ENCODE data around the gene LY6G5B.

Gene LY6G5B

DNA sequence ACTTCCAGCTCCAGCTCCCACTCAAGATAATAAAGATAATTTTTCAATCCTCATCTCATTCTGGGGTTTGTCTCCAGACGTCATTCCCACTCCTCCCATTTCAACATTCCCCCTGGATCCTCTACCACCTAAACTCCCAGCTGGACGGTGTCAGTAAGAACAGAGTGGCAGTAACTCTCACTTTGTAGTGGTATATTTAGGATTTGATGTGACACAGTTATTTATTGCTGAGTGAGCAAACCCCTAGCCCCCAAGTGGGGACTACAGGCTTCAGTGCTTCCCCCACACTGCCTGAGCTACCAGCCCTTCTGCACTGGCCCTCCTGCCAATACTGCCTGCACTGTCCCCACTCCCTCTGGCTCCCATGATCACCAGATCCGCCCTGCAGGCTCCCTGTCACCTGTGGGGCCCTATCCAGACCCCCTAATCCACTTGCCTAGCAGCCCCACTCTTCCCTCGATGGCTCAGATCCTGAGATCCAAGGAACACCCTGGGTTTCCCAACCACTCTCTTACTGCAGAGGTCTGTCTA, 11.6 kb upstream of the LY6G5B start:
- in situ Hi-C loops (cut with MboI; ENCODE audit: low pct_unique_long_range_greater_than_20kb, low sequenced_read_pairs, unreplicated experiment): no loop called here
- no peak for DNase-seq (ENCODE audit: low spot score)
- TF ChIP-seq, protein P1, sequence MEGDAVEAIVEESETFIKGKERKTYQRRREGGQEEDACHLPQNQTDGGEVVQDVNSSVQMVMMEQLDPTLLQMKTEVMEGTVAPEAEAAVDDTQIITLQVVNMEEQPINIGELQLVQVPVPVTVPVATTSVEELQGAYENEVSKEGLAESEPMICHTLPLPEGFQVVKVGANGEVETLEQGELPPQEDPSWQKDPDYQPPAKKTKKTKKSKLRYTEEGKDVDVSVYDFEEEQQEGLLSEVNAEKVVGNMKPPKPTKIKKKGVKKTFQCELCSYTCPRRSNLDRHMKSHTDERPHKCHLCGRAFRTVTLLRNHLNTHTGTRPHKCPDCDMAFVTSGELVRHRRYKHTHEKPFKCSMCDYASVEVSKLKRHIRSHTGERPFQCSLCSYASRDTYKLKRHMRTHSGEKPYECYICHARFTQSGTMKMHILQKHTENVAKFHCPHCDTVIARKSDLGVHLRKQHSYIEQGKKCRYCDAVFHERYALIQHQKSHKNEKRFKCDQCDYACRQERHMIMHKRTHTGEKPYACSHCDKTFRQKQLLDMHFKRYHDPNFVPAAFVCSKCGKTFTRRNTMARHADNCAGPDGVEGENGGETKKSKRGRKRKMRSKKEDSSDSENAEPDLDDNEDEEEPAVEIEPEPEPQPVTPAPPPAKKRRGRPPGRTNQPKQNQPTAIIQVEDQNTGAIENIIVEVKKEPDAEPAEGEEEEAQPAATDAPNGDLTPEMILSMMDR (IDR thresholded peaks at IDR 0.05; ENCODE audit: extremely low read depth, insufficient read depth, missing control alignments): no peak

DNA sequence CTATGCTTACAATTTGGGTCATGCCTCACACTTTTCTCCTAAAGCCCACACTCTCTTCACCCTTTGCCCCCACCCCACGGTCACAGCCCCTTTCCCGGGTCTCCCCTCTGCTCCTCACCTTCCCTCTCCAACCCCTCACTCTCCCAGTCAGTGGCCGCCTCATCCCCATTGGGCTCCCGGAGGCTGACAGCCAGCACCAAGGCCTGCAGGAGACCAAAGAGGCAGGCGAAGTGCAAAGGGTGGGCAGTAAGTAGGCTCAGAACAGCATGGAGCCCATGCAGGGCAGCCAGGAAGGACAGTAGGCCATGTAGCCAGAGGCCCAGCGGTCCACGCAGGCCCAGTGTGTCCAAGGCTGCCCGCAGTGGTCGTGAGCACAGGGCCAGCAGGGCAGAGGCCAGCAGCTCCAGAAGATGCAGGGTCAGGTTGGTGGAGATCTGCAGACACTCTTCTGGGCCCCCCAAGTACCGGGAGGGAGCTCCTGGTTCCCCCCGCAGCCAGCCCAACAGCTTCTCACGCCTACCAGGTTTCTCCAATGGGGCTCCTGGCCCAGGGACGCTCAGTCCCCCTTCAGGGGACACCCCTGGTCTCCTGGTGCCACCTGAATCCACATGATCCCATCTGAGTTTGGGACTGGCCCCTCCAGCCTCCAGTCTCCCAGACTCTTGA, 10.7 kb upstream of the LY6G5B start:
- TF ChIP-seq, protein P1 (IDR thresholded peaks at IDR 0.05; ENCODE audit: extremely low read depth, insufficient read depth, missing control alignments): no peak
- in situ Hi-C loops (cut with MboI; ENCODE audit: low pct_unique_long_range_greater_than_20kb, low sequenced_read_pairs, unreplicated experiment): no loop called here
- no peak for DNase-seq (ENCODE audit: low spot score)

DNA sequence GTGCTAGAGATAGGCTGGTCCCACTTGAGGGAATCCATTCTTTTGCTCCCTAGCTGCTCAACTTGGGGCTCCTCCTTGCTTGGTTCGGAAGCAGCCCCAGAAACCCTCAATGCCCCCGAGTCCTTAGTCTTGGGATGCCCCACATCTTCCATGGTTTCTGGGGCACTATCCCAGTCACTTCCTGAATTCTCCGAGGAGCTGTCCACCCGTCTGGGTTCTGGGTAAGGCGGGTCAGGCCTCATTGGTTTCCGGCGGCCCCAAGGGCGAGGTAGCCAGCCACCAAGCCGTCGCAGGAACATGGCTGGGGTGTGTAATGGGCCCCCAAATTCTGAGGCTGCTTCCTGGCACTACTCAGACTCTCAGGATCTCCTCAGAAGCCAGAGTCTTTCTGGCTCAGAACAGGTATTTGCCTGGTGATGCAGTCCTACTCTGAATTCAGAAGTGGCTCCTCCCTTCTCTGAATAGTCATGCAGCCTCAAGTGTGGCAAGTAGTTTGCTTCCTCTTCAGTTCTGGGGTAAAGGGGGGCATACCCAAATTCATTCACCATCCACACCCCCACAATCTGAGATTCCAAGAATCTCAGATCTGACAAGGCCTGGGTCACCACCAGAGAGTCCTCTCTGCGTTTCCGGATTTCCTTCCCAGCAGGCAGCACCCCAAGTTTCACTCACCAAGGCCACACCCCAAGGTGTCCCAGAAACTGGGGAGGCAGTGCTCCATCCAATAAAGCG, 10.0 kb upstream of the LY6G5B start:
- DNase-seq (ENCODE audit: low spot score): no peak
- in situ Hi-C loops (cut with MboI; ENCODE audit: low pct_unique_long_range_greater_than_20kb, low sequenced_read_pairs, unreplicated experiment): no loop called here
- TF ChIP-seq, protein P1 (IDR thresholded peaks at IDR 0.05; ENCODE audit: extremely low read depth, insufficient read depth, missing control alignments): no peak

DNA sequence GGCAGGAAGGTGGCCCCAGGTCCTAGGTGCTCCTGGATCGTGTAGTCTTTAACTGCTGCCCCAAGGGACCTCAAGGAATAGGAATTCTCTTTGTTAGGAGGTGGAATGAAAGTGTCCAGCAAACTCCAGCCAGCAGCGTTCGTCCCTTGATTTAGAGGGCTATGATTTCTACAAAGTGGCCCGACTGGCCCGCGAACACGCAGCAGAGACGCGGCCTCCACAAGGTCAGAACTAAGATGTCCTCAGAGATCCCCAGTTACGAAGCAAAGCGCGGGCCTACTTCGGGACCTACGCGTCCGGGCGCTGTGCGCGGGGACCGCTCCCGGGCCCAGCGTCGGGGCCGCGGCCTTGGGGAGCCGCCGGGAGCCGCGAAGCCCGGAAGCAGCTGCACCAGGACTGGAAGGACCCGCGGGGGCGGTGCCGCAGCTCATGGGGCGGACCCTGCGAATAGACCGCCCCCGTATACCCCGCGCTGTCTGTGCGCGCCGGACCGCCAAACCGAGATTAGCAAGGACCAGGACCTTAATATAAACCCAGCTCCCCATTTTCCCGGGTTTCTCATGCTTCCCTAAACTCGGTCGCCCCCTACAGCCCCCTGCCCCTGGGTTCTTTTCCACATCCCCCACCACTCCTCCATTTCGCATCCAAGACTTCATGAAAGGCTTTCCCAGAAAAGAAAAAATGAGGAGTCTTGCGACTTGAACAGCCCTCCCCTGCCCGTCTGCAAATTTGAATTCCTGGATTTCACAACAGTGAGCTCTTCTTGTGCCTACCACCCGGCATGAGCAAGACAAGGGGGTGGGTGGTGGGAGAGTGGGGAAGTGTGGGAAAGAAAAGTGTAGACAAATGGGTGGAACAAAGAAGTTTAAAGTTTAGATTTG, 9.2 kb upstream of the LY6G5B start, which contains the start of gene C6orf47:
C6orf47 (minus strand) TSS at position 398 of the 881 bp plus-strand sequence. CDS start 831 bp downstream, outside the sequence.
- in situ Hi-C loops (cut with MboI; ENCODE audit: low pct_unique_long_range_greater_than_20kb, low sequenced_read_pairs, unreplicated experiment): no loop called here
- TF ChIP-seq, protein P1 (IDR thresholded peaks at IDR 0.05; ENCODE audit: extremely low read depth, insufficient read depth, missing control alignments): no peak
- DNase-seq (ENCODE audit: low spot score): peak; percentile 88

DNA sequence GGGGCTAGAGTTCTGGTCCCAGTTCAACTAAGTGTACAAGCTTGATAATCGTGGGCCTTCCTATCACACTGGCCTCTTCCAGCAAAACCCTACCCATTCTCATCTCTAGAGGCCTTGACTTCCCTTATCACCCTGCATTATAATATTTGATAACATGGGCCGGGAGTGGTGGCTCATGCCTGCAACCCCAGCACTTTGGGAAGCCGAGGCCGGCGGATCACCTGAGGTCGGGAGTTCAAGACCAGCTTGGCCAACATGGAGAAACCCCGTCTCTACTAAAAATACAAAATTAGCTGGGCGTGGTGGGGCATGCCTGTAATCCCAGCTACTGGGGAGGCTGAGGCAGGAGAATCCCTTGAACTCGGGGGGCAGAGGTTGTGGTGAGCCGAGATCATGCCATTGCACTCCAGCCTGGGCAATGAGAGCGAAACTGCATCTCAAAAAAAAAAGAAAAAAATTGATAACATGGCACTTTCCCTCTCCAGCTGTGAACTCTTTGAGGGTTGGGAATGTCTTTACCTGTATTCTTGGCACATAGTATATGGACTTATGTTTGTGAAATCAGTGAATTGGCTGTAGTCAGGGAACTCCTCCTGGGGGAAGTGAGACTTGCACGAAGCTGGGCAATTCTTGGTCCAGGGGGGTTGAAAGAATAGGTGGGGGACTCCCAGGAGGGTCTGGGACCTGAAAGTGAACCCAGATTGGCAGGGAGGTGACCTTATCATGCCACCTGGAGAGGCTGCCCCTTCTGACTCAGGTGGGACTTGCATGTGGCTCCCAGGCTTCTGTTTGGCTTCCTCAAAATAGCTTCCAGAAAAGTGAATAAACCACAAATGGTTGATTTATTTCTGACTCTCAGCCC, 8.3 kb upstream of the LY6G5B start:
- DNase-seq (ENCODE audit: low spot score): no peak
- TF ChIP-seq, protein P1 (IDR thresholded peaks at IDR 0.05; ENCODE audit: extremely low read depth, insufficient read depth, missing control alignments): no peak
- in situ Hi-C loops (cut with MboI; ENCODE audit: low pct_unique_long_range_greater_than_20kb, low sequenced_read_pairs, unreplicated experiment): no loop called here

Measured in GM13977 (cell line).